ENCODE results near the gene HPCA. TPM values are rescaled to one million over a fixed set of nuclear protein-coding genes. Genes with fewer than 3 reads are reported as not detected.

Gene HPCA
- total RNA-seq, 4 donors from 2014 or later = not detected

DNA sequence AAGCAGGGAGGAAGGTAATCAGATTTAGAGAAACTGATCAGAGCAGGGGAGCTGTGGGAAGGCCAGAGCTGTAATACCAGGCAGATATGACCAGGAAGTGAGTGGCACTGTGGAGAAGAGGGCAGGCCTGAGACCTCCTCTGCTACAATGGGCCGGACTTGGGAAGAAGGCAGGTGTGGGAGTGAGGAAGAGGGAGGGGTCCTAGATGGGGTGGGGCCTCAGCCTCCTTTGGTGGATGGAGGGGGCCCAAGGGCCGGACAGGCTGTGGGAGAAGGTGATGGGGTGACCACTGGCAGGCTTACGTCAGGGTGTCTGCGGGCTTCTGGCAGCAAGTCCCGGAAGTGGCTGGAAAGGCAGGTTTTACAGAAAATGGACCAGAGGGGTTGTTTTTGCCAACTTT lies 5.0 kb upstream of the HPCA start:
- intact Hi-C loops (cut with DNase I) = no loop called here

DNA sequence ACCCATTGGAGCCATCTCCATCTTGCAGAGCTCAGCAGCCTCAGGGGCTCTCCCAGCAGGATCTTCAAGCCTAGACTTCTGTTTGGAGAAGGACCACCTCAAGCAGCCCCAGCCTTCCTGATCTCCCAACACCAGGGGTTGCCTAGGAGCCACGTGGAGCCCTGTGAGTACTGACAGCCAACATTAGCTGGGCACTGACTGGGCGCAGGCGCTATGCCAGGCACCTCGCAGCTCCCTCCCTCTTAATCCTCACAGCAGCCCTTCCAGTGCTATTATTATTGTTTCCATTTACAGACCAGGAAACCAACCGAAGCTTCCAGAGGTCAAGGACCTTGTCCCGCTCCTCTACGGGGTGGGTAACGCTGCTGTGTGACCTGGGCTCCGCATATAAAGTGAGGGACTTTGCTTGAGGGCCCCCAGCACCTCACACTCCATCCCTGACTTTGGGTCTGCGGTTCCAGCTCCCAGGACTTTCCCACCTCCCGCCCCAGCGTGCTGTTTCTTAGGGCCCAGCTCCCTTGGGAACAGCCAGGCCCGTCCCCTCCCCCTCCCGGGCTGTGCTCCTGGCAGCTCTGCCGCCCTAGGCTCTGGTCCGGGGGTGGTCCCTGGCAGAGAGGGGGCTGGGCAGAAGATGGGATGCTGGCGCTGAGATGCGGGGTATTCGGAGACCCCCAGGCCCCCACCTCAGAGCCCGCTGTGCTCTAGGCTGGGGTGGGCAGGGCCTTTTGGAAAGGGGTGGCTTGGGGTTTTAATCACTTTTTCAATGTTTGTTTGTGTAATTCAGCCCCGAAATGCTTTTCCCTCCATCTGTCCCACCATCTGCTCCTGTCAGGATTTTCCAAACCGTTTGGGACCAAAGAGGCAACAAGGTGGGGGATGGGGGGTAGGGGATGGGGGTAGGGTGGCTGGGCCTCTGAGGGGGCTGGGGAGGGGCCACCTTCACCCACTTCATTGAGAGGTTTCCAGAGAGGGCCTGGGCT lies 4.1 kb upstream of the HPCA start:
- Histone ChIP-seq H3K27ac (no peak overlapping the region), H3K4me1 (peaks cover 5 to 37% (median 11%) of the 10 kb centered on the region in 3 donors), H3K9me3 (no peaks in the 10 kb centered on the region), H3K4me3 (no peak overlapping the region), H3K27me3 (peaks cover 7 to 54% (median 13%) of the 10 kb centered on the region in 4 donors), H3K36me3 (no peaks in the 10 kb centered on the region)
- 28 to 34% methylated on average over 9 to 15 of the region's 22 CpGs for WGBS, 2 donors
- no peak for DNase-seq
- intact Hi-C loops (cut with DNase I) = no loop called here
- TF ChIP-seq, protein P1, sequence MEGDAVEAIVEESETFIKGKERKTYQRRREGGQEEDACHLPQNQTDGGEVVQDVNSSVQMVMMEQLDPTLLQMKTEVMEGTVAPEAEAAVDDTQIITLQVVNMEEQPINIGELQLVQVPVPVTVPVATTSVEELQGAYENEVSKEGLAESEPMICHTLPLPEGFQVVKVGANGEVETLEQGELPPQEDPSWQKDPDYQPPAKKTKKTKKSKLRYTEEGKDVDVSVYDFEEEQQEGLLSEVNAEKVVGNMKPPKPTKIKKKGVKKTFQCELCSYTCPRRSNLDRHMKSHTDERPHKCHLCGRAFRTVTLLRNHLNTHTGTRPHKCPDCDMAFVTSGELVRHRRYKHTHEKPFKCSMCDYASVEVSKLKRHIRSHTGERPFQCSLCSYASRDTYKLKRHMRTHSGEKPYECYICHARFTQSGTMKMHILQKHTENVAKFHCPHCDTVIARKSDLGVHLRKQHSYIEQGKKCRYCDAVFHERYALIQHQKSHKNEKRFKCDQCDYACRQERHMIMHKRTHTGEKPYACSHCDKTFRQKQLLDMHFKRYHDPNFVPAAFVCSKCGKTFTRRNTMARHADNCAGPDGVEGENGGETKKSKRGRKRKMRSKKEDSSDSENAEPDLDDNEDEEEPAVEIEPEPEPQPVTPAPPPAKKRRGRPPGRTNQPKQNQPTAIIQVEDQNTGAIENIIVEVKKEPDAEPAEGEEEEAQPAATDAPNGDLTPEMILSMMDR (IDR thresholded peaks at IDR 0.05) = no peak
- no peak for TF ChIP-seq POLR2A (IDR thresholded peaks at IDR 0.05)

More for the DNA sequence above, 5.0 kb upstream of the HPCA start:
- Histone ChIP-seq H3K9me3 (no peaks in the 10 kb centered on the region), H3K27ac (no peak overlapping the region), H3K36me3 (no peaks in the 10 kb centered on the region), H3K4me1 (peaks cover 5 to 34% (median 9%) of the 10 kb centered on the region in 3 donors), H3K27me3 (peaks cover 6 to 54% (median 9%) of the 10 kb centered on the region in 4 donors), H3K4me3 (no peak overlapping the region)
- DNase-seq = no peak
- 32 to 58% methylated on average over 4 to 5 of the region's 5 CpGs for WGBS, 2 donors
- TF ChIP-seq, protein P1 (IDR thresholded peaks at IDR 0.05) = no peak
- TF ChIP-seq POLR2A (IDR thresholded peaks at IDR 0.05) = no peak

DNA sequence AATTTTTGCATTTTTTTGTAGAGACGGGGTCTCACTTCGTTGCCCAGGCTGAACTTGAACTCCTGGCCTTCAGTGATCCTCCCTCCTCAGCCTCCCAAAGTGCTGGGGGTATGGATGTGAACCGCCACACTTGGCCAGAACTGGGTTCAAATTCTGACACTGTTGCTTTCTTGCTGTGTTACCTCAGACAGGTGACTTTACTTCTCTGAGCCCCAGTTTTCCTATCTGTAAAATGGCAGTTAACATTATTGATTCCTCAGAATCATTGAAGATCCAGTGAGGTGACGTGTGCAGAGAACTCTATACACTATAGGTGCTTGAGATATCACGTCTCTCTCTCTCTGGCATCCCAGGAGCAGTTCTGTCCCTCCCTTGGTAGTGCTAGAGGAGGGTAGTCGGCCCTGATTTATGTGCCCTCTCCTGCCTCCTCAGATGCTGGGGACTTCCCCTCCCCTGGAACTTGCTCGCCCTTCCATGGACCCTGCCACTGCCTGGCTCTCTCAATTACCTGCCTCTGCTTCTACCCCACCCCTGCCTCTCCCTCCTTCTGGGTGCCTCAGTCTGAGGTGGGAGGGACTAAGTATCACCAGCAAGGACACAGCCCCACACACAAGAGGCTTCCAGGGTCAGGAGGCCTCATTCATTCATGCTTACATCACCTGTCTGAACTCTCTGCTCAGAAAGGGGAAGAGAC lies 2.8 kb upstream of the HPCA start:
- H3K4me3 ChIP-seq = no peak overlapping the region
- H3K4me1 ChIP-seq = peaks cover 3 to 28% (median 11%) of the 10 kb centered on the region in 3 donors
- no peaks in the 10 kb centered on the region for H3K36me3 ChIP-seq
- H3K27ac ChIP-seq = no peak overlapping the region
- H3K9me3 ChIP-seq = no peaks in the 10 kb centered on the region
- peaks cover 7 to 57% (median 15%) of the 10 kb centered on the region in 4 donors for H3K27me3 ChIP-seq
- intact Hi-C loops (cut with DNase I) = no loop called here
- 78 to 86% methylated on average over 6 to 7 of the region's 7 CpGs for WGBS, 2 donors
- TF ChIP-seq, protein P1 (IDR thresholded peaks at IDR 0.05) = no peak
- no peak for TF ChIP-seq POLR2A (IDR thresholded peaks at IDR 0.05)
- DNase-seq = no peak

DNA sequence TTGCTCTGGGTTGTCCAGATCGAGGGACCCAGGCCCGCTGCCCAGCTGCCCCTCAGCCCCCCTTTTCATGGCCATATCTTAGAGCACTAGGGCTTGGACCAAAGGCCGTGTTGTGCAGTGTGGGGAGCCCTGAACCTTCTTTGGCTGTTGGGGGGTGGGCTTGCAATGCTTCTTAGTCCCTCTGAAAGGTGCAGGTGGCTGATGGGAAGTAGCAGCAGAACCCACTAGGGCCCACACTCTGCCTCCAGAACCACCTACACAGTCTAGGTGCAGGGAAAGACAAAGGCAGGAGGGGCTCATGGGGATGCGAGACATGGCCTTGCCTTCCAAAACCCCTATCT lies 2.3 kb upstream of the HPCA start:
- no peaks in the 10 kb centered on the region for H3K9me3 ChIP-seq
- H3K4me3 ChIP-seq = no peak overlapping the region
- H3K4me1 ChIP-seq = peaks cover 3 to 28% (median 11%) of the 10 kb centered on the region in 3 donors
- intact Hi-C loops (cut with DNase I) = no loop called here
- no peak for DNase-seq
- no peaks in the 10 kb centered on the region for H3K36me3 ChIP-seq
- H3K27ac ChIP-seq = no peak overlapping the region
- H3K27me3 ChIP-seq = peaks cover 7 to 57% (median 15%) of the 10 kb centered on the region in 4 donors
- no peak for TF ChIP-seq POLR2A (IDR thresholded peaks at IDR 0.05)
- TF ChIP-seq, protein P1 (IDR thresholded peaks at IDR 0.05) = no peak
- 59 to 80% methylated on average over 2 to 4 of the region's 4 CpGs for WGBS, 2 donors

DNA sequence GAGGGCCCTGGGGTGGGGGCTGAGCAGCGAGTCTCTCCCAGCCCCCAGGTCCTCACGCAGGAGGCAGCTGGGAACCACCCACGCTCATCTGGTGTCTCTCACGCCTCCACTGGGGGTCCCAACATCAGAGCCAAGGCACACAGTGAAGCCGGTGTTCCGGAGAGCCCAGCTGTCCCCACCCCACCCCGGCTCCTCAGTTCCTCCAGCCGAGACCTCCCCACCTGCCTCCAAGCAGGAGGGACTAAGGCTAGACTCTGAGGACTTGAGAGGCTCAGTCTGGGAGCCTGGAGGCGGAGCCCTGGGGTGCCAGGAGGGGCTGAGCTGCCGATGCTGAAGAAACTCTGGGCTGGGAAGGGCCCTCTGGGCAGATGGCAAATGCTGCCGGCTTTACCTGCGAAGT lies 1.6 kb upstream of the HPCA start:
- H3K27me3 ChIP-seq = peaks cover 7 to 62% (median 15%) of the 10 kb centered on the region in 4 donors
- intact Hi-C loops (cut with DNase I) = no loop called here
- peaks cover 3 to 28% (median 11%) of the 10 kb centered on the region in 3 donors for H3K4me1 ChIP-seq
- DNase-seq = no peak
- H3K4me3 ChIP-seq = no peak overlapping the region
- H3K27ac ChIP-seq = no peak overlapping the region
- H3K36me3 ChIP-seq = no peaks in the 10 kb centered on the region
- H3K9me3 ChIP-seq = no peaks in the 10 kb centered on the region
- WGBS, 2 donors = 0 to 27% methylated on average over 1 to 11 of the region's 12 CpGs
- TF ChIP-seq POLR2A (IDR thresholded peaks at IDR 0.05) = no peak
- TF ChIP-seq, protein P1 (IDR thresholded peaks at IDR 0.05) = no peak

Measured in esophagus squamous epithelium (tissue), 5 donors.